C4-2B (cell line): ENCODE data around the gene TAMALIN.

ENCODE experiments used
- CTCF ChIP-seq: fragments of 450-650 bp; conservative IDR thresholded peaks from 2 replicates; pipeline ENCODE4 v1.5.1; 2017; ENCODE audit warnings: mild to moderate bottlenecking
- ZFX ChIP-seq: fragments of 450-650 bp; IDR thresholded peaks from 2 replicates; pipeline ENCODE4 v1.6.1; 2017

- TF ChIP-seq CTCF (no peak), ZFX (no peak)
Measured at GRCh38 chr12:52005218-52005902, 1.4 kb upstream of the TAMALIN start.
